Measurements from ENCODE around the gene TGFA.

- no peak for TF ChIP-seq EP300 (IDR thresholded peaks at IDR 0.05)
- TF ChIP-seq CTCF (IDR thresholded peaks at IDR 0.05) = no peak
- TF ChIP-seq POLR2AphosphoS5 (IDR thresholded peaks at IDR 0.05) = no peak
Measured at GRCh38 chr2:70469435-70469834, 84.2 kb downstream of the TGFA start.

Data from esophagus muscularis mucosa (tissue), 4 donors.